ENCODE measurements around the gene PADI3.

GRCh38 chr1:17319561-17320350, 70.9 kb downstream of the PADI3 start:
- no peak for TF ChIP-seq POLR2A (IDR thresholded peaks at IDR 0.05)
- TF ChIP-seq CTCF (IDR thresholded peaks at IDR 0.05) = no peak
